HG03097 (cell line): ENCODE results near the gene RARA.
"Not testable (repeated sequence)": the region's sequence is repeated elsewhere in the genome, so short reads cannot be mapped to it uniquely, and the experiment has no call there.

Experiments used
- ATAC-seq: cut with Tn5 transposase; IDR thresholded peaks from one replicate; pipeline ENCODE4 v1.9.1; 2021; ENCODE audit not compliant: unreplicated experiment, low FRiP score

Gene RARA

GRCh38 chr17:40295488-40296436 is 13.2 kb upstream of the RARA start:
- no peak for ATAC-seq

- no peak for ATAC-seq
Observed at GRCh38 chr17:40297511-40297910, 11.5 kb upstream of the RARA start.

- no peak for ATAC-seq
Observed at GRCh38 chr17:40298726-40299125, 10.3 kb upstream of the RARA start.

GRCh38 chr17:40299159-40299757 is 9.7 kb upstream of the RARA start:
- ATAC-seq = not testable (repeated sequence)

- ATAC-seq = no peak
Observed at GRCh38 chr17:40301315-40301714, 7.7 kb upstream of the RARA start.

GRCh38 chr17:40303009-40303657 is 5.8 kb upstream of the RARA start:
- no peak for ATAC-seq

- no peak for ATAC-seq
Observed at GRCh38 chr17:40303708-40304551, 5.0 kb upstream of the RARA start.

GRCh38 chr17:40304552-40304863 is 4.5 kb upstream of the RARA start:
- ATAC-seq = not testable (repeated sequence)

- not testable (repeated sequence) for ATAC-seq
Observed at GRCh38 chr17:40304866-40305265, 4.1 kb upstream of the RARA start.

GRCh38 chr17:40306395-40306794 is 2.6 kb upstream of the RARA start:
- no peak for ATAC-seq

- no peak for ATAC-seq
Observed at GRCh38 chr17:40307001-40307730, 1.8 kb upstream of the RARA start.

GRCh38 chr17:40307740-40308239 is 1.2 kb upstream of the RARA start:
- ATAC-seq = no peak

- ATAC-seq = no peak
Observed at GRCh38 chr17:40309949-40310510, 1.1 kb downstream of the RARA start.

- no peak for ATAC-seq
Observed at GRCh38 chr17:40310882-40311391, 2.0 kb downstream of the RARA start.

- no peak for ATAC-seq
Observed at GRCh38 chr17:40311575-40311974, 2.6 kb downstream of the RARA start.

- no peak for ATAC-seq
Observed at GRCh38 chr17:40312131-40312731, 3.3 kb downstream of the RARA start.

- no peak for ATAC-seq
Observed at GRCh38 chr17:40312893-40313667, 4.1 kb downstream of the RARA start.
